ENCODE results near the gene UNC79.

DNA sequence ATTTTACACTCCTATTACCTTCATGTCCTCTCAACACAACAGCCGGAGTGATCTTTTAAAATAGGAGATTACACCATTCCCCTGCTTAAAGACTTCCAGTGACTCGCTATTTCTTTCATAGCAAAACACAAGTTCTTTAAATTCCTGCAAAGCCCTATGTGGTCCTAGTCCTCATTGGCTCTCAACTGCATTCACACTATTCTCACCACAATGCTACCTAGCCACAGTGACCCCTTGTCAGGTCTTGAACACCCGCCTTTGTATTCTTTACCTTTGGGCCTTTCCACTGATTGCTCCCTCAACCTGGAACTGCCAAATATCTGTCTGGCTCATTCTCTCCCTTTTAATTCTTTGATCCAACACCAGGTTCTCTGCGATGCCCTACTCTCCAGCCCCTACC lies 197.3 kb downstream of the UNC79 start:
- TF ChIP-seq, protein P1, sequence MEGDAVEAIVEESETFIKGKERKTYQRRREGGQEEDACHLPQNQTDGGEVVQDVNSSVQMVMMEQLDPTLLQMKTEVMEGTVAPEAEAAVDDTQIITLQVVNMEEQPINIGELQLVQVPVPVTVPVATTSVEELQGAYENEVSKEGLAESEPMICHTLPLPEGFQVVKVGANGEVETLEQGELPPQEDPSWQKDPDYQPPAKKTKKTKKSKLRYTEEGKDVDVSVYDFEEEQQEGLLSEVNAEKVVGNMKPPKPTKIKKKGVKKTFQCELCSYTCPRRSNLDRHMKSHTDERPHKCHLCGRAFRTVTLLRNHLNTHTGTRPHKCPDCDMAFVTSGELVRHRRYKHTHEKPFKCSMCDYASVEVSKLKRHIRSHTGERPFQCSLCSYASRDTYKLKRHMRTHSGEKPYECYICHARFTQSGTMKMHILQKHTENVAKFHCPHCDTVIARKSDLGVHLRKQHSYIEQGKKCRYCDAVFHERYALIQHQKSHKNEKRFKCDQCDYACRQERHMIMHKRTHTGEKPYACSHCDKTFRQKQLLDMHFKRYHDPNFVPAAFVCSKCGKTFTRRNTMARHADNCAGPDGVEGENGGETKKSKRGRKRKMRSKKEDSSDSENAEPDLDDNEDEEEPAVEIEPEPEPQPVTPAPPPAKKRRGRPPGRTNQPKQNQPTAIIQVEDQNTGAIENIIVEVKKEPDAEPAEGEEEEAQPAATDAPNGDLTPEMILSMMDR (IDR thresholded peaks at IDR 0.05), result no peak
- TF ChIP-seq POLR2A (IDR thresholded peaks at IDR 0.05; ENCODE audit: low read depth) (no peak), POLR2AphosphoS5 (IDR thresholded peaks at IDR 0.05) (no peak)

Data from esophagus muscularis mucosa (tissue), 3 donors.